Hematopoietic multipotent progenitor cell treated with erythropoietin and hydrocortisone succinate and interleukin-3 and kit ligand, for 17 days (in vitro differentiated cells): ENCODE data around the gene ZNF576.
A peak's percentile ranks its signal among the peaks of the same experiment; 100 is the strongest.
"Not testable (repeated sequence)": the region's sequence is repeated elsewhere in the genome, so short reads cannot be mapped to it uniquely, and the experiment has no call there.

Source experiments
- DNase-seq: peaks from one replicate; pipeline ENCODE4 v3.0.0-alpha.2; 2015; ENCODE audit warnings: low spot score

ZNF576 gene

DNA sequence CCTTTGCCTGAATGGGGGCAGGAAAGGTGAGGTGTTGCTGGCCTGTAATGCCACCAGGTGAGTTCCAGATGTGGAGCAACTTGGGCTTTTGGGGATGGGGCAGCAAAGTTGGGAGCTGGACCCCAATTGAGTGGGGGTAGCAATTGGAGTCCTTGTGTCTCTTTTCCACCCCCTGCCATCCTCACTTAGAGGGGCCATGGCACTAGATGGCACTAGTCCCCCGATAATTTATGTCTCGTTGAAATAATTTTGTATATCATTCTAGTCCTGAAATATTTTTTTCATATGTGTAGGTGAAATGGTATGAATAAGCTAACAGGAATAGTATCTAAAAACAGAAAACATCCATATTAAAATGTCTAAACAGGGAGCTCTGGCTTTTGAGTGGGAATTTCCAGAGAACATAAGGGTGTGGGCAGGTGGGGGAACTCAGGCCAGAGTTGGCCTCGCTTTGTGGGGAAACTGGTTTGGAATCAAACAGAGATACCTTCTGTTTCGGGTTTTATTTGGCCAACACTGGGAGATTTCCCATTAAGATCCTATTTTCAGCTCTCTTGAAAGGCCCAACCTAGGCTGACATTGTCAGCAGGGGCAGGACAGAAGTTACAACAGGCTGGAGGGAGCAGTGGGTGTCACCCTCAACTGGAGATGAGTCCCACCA, 3.4 kb downstream of the ZNF576 start:
- DNase-seq: no peak

GRCh38 chr19:43600326-43600725, 3.9 kb downstream of the ZNF576 start:
- DNase-seq: not testable (repeated sequence)

GRCh38 chr19:43605875-43606568, 9.6 kb downstream of the ZNF576 start:
- no peak for DNase-seq

- DNase-seq: no peak
Measured at GRCh38 chr19:43606569-43607229, 10.3 kb downstream of the ZNF576 start.

DNA sequence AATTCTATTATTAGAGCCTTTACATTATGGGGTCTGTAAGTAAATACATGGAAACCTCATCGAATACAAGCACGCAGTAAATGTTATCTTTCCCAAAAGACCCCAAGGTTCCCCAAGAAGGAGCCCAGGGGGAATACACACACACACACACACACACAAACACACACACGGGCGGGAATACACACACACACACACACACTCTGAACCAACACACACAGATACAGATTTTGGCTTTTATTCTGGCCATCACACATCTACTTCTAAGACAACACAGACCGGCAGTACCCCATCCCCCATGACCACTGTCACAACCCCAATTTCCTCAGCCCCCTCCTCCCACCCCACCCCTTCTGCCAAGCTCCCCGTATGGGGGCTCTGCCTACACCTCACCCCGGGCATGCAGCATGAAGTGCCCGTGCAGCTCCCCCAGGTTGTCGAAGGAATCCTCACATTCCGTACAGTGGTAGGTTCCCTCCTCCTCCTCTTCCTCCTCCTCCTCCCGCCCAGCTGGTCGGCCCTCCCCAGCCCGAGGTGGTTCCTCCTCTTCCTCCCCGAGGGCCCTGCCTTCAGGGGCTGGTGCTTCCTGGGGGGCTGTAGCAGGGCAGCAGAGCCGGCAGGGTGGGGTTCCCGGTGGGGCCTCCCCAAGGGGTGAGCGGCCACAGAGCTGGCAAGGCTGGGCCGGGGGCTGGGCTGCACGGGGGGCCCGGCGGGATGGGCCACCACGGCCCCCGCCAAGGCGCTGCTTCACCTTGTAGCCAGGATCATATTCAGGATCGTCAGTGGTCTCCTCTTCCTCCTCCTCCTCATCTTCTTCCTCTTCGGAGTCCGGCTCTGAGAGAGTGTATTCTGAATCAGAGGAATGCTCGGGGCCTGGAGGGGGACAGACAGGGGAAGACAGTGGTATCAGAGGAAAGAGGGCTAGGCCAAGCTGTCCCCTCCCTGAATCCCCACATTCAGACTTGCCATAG, 11.1 kb downstream of the ZNF576 start:
- no peak for DNase-seq

DNA sequence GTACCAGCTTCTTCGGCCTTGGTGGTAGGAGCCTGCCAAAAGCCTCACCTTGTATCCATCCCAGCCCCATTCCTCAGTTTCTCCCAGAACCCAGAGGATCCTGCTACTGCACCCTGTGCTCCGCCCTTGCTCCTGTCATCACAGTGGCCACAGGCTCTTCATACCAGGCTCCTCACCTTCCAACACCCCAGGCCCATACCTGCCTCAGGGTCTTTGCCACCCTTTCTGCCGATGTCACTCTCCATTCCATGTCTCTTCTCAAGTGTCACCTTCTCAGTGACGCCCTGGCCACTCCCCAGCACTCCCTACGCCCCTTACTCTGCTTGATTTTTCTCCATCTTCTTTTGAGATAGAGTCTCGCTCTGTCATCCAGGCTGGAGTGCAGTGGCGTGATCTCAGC, 13.5 kb downstream of the ZNF576 start:
- DNase-seq: no peak

- no peak for DNase-seq
Measured at GRCh38 chr19:43610493-43610892, 14.1 kb downstream of the ZNF576 start.

GRCh38 chr19:43611788-43612187, 15.4 kb downstream of the ZNF576 start, which contains the start of gene SRRM5:
TSS of gene SRRM5 (plus strand) at chr19:43612088. CDS start at chr19:43612122, 34 bp downstream.
- DNase-seq: no peak

GRCh38 chr19:43612374-43612773, 16.0 kb downstream of the ZNF576 start:
- DNase-seq: no peak

DNA sequence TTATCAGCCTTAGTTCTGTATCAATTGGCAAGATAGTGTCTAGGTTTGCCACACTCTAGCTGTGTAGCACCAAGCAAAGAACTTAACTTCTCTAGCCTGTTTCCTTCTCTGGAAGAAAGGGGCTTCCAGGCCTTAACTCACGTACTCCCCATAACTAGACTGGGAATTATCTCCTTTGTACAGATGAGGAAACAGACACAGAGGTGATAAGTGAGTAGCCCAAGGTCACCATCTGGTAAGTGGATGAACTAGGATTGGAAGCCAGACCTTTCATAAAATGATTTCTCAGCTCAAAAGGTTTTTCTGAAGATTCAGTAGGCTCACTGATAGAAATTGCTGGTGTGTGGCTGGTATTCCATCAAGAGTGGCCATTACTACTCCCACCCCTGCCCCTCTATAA, 19.9 kb downstream of the ZNF576 start:
- no peak for DNase-seq

- no peak for DNase-seq
Measured at GRCh38 chr19:43616954-43617353, 20.6 kb downstream of the ZNF576 start.

- no peak for DNase-seq
Measured at GRCh38 chr19:43618921-43619261, 22.5 kb downstream of the ZNF576 start.

- peak; percentile 85 for DNase-seq
Measured at GRCh38 chr19:43619262-43620060, 23.1 kb downstream of the ZNF576 start, which contains the start of gene ZNF428. TSS of gene ZNF428 (minus strand) at chr19:43619629. CDS start at chr19:43614304, 5,325 bp downstream.

GRCh38 chr19:43620061-43621001, 23.9 kb downstream of the ZNF576 start:
- DNase-seq: no peak

GRCh38 chr19:43622070-43622469, 25.7 kb downstream of the ZNF576 start:
- DNase-seq: no peak

DNA sequence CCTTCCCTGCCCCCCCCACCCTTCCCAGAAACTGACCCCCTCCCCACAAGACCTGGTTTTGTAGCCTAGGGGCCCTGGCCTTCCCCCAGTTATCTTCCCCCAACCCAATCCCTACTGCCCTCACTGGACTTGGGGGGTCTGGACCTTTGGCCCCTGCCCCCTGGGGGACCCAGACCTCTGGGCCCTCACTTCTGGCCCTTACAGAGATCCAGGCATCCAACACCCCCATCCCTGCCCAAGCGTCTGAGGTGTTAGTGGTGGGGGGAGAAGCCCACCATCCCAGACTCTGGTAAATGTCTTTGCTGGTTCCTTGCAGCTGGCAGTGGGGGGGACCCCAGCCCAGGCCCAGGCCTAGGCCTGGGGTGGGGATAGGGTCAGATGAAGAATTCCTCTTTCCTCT, 26.6 kb downstream of the ZNF576 start:
- DNase-seq: no peak

GRCh38 chr19:43623889-43624670, 27.7 kb downstream of the ZNF576 start:
- no peak for DNase-seq

GRCh38 chr19:43624933-43625332, 28.5 kb downstream of the ZNF576 start:
- peak; percentile 89 for DNase-seq

GRCh38 chr19:43625918-43626579, 29.7 kb downstream of the ZNF576 start:
- peak; percentile 41 for DNase-seq
